ENCODE measurements around the gene PIAS4. TPM values are rescaled to one million over a fixed set of nuclear protein-coding genes. Genes with fewer than 3 reads are reported as not detected.
"Not testable (repeated sequence)": the region's sequence is repeated elsewhere in the genome, so short reads cannot be mapped to it uniquely, and the experiment has no call there.

The PIAS4 gene
- total and polyA plus RNA-seq, 4 donors: 24.8 to 37.7 (median 29.7) TPM

GRCh38 chr19:3998667-3999412 is 8.7 kb upstream of the PIAS4 start:
- H3K9me3 ChIP-seq (ENCODE audit: control insufficient read depth, insufficient read depth, low read length); H3K27me3 ChIP-seq (ENCODE audit: control insufficient read depth, insufficient read depth, low read length); DNase-seq (ENCODE audit: low read depth in 4 of 6, low spot score in 6 of 6); H3K36me3 ChIP-seq (ENCODE audit: control insufficient read depth, insufficient read depth, low read length); H3K4me3 ChIP-seq (ENCODE audit: low read depth, low read length); H3K27ac ChIP-seq (ENCODE audit: low read depth, low read length); H3K4me1 ChIP-seq (ENCODE audit: control insufficient read depth, insufficient read depth, low read length): not testable (repeated sequence)
- whole genome bisulfite sequencing (ENCODE audit: insufficient coverage): 89% methylated on average over 22 of the region's 29 CpGs

DNA sequence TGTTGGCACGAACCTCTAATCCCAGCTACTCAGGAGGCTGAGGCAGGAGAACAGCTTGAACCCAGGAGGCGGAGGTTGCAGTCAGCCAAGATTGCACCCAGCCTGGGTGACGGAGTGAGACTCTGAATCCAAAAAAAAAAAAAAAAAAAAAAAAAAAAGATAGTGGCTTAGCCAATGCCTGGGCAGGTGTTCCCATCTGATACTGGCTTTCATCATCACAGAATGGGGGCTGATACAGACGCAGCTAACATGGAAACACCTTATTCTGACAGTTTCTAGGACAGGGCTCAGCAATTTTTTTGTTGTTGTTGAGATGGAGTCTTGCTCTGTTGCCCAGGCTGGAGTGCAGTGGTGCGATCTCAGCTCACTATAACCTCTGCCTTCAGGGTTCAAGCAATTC is 6.7 kb upstream of the PIAS4 start:
- H3K4me3 ChIP-seq (ENCODE audit: low read depth, low read length): not testable (repeated sequence)

GRCh38 chr19:4005436-4005835 is 2.1 kb upstream of the PIAS4 start:
- not testable (repeated sequence) for H3K4me3 ChIP-seq (ENCODE audit: low read depth, low read length); H3K27ac ChIP-seq (ENCODE audit: low read depth, low read length); H3K9me3 ChIP-seq (ENCODE audit: control insufficient read depth, insufficient read depth, low read length); DNase-seq (ENCODE audit: low read depth in 4 of 6, low spot score in 6 of 6); H3K27me3 ChIP-seq (ENCODE audit: control insufficient read depth, insufficient read depth, low read length); H3K36me3 ChIP-seq (ENCODE audit: control insufficient read depth, insufficient read depth, low read length)
- H3K4me1 ChIP-seq (ENCODE audit: control insufficient read depth, insufficient read depth, low read length): peaks cover 36% of the 10 kb centered on the region
- 91% methylated on average over 9 of the region's 9 CpGs for WGBS (ENCODE audit: insufficient coverage)

More for the DNA sequence above, 6.7 kb upstream of the PIAS4 start:
- H3K36me3 ChIP-seq (ENCODE audit: control insufficient read depth, insufficient read depth, low read length); H3K4me1 ChIP-seq (ENCODE audit: control insufficient read depth, insufficient read depth, low read length); H3K9me3 ChIP-seq (ENCODE audit: control insufficient read depth, insufficient read depth, low read length); H3K27ac ChIP-seq (ENCODE audit: low read depth, low read length); H3K27me3 ChIP-seq (ENCODE audit: control insufficient read depth, insufficient read depth, low read length); DNase-seq (ENCODE audit: low read depth in 4 of 6, low spot score in 6 of 6): not testable (repeated sequence)
- WGBS (ENCODE audit: insufficient coverage): 100% methylated on average over 1 of the region's 5 CpGs

GRCh38 chr19:4007836-4008539 is 452 bp downstream of the PIAS4 start:
- H3K27me3 ChIP-seq (ENCODE audit: control insufficient read depth, insufficient read depth, low read length): no peaks in the 10 kb centered on the region
- peaks cover 48% of the 10 kb centered on the region for H3K4me1 ChIP-seq (ENCODE audit: control insufficient read depth, insufficient read depth, low read length)
- 0% methylated on average over 43 of the region's 55 CpGs for WGBS (ENCODE audit: insufficient coverage)
- H3K36me3 ChIP-seq (ENCODE audit: control insufficient read depth, insufficient read depth, low read length): peaks cover 30% of the 10 kb centered on the region
- H3K4me3 ChIP-seq (ENCODE audit: low read depth, low read length): peak overlapping the region; percentile 78
- no peaks in the 10 kb centered on the region for H3K9me3 ChIP-seq (ENCODE audit: control insufficient read depth, insufficient read depth, low read length)
- DNase-seq (ENCODE audit: low read depth in 4 of 6, low spot score in 6 of 6): peak in 2 of 6 donors; percentile 46 to 47
- H3K27ac ChIP-seq (ENCODE audit: low read depth, low read length): no peak overlapping the region

DNA sequence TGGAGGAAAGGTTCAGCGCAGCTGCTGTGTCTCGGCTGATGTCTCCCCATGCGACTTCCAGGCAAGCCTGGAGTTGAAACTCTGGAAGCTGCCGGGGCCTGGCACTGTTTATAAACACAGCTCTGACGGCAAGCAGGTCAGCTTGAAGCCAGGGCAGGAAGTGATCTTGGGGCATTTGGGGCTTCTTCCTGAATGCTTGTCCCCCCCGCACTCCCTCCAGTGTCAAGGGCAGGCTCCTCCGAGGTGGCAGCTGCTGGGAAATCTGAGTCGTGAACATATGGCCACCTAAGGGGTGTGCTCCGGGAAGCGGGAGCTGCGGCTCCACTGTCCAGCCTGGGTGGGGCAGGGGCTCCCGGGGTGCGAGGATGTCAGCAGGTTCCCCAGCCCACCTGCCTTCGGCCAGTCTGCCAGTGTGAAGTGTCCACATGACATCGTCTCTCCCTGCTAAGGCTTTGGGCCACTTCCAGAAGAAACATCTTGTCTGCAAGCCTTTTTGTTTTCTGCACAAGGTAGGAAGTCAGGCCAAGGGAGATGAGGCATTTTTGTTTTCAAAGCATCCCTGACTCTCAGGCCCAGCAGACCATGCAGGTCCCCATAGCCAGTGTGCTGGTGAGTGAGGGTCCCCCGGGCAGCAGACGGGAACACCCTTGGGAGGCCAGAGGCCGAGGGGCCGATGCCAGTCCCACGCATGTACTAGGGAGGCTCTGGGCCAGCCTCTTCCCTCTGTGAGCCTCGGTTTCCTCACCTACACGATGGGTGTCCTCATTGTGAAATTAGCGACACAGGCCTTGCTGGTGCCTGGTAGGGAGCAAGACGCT is 2.7 kb downstream of the PIAS4 start:
- Histone ChIP-seq H3K4me1 (ENCODE audit: control insufficient read depth, insufficient read depth, low read length) (peaks cover 67% of the 10 kb centered on the region), H3K4me3 (ENCODE audit: low read depth, low read length) (no peak overlapping the region)
- peak in 1 of 6 donors; percentile 43 for DNase-seq (ENCODE audit: low read depth in 4 of 6, low spot score in 6 of 6)

DNA sequence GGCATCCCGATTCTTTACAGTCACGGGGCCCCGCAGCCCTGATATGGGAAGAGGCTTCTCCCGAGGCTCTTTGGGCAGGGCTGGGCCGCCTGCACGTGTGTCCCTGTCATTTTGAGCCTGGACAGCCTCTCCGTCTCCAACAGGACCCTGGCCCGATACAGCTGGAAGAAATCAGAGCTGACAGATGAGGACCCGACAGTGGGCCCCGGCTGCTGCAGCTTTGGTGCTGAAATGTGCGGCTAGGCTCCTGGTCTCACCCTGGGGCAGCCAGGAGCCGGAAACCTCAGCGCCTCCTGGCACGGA is 3.2 kb downstream of the PIAS4 start:
- Histone ChIP-seq H3K9me3 (ENCODE audit: control insufficient read depth, insufficient read depth, low read length) (no peaks in the 10 kb centered on the region), H3K4me1 (ENCODE audit: control insufficient read depth, insufficient read depth, low read length) (peaks cover 73% of the 10 kb centered on the region), H3K27ac (ENCODE audit: low read depth, low read length) (no peak overlapping the region), H3K4me3 (ENCODE audit: low read depth, low read length) (no peak overlapping the region), H3K27me3 (ENCODE audit: control insufficient read depth, insufficient read depth, low read length) (no peaks in the 10 kb centered on the region), H3K36me3 (ENCODE audit: control insufficient read depth, insufficient read depth, low read length) (peaks cover 58% of the 10 kb centered on the region)
- WGBS (ENCODE audit: insufficient coverage): 71% methylated on average over 14 of the region's 14 CpGs
- DNase-seq (ENCODE audit: low read depth in 4 of 6, low spot score in 6 of 6): no peak

More for the DNA sequence above, 2.7 kb downstream of the PIAS4 start:
- Histone ChIP-seq H3K27me3 (ENCODE audit: control insufficient read depth, insufficient read depth, low read length) (no peaks in the 10 kb centered on the region), H3K36me3 (ENCODE audit: control insufficient read depth, insufficient read depth, low read length) (peaks cover 52% of the 10 kb centered on the region), H3K9me3 (ENCODE audit: control insufficient read depth, insufficient read depth, low read length) (no peaks in the 10 kb centered on the region), H3K27ac (ENCODE audit: low read depth, low read length) (no peak overlapping the region)
- WGBS (ENCODE audit: insufficient coverage): 63% methylated on average over 23 of the region's 24 CpGs

- WGBS (ENCODE audit: insufficient coverage): 89% methylated on average over 6 of the region's 6 CpGs
- H3K4me1 ChIP-seq (ENCODE audit: control insufficient read depth, insufficient read depth, low read length): peaks cover 74% of the 10 kb centered on the region
These were observed 3.9 kb downstream of the PIAS4 start for GRCh38 chr19:4011430-4011829.

DNA sequence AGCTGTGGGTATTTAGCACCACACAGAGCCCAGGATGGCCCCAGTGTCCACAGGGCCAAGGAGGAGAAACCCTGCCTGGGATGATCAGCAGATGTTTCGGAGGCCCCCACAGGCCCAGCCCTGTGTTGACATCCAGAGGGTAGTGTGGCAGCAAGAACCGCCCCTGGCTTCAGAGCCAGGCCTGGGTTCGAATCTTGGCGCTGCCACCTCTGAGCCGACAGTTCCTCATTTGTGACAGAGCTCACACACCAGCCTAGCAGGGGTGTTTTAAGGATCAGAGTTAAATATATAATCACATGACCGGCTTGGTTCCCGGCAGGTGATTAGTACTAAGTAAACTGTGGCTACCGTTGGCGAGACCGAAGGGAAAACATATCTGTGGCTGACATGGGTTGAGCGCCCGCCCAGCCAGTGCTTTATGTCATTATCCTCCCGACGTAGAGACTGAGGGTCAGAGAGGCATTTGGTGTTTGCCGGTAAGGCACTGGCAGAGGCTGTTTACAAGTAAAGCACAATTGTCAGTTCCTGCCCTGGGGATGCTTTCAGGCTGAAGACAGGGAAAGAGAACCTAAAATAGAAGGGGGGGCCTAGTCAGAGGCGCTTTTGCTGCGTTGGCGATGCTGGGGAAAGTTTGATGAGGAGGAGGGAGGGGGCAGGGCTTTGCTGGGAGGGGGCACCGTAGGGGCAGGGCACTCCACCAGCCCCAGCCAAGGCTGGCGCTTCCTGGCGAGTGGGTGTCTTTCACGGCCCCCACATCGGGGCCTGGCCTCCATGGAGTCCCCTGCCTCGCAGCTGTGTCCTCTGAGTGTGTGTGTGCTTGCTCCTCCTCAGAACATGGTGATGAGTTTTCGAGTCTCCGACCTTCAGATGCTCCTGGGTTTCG is 4.8 kb downstream of the PIAS4 start:
- Histone ChIP-seq H3K9me3 (ENCODE audit: control insufficient read depth, insufficient read depth, low read length) (no peaks in the 10 kb centered on the region), H3K27me3 (ENCODE audit: control insufficient read depth, insufficient read depth, low read length) (no peaks in the 10 kb centered on the region), H3K36me3 (ENCODE audit: control insufficient read depth, insufficient read depth, low read length) (peaks cover 74% of the 10 kb centered on the region), H3K4me3 (ENCODE audit: low read depth, low read length) (no peak overlapping the region), H3K4me1 (ENCODE audit: control insufficient read depth, insufficient read depth, low read length) (peaks cover 77% of the 10 kb centered on the region), H3K27ac (ENCODE audit: low read depth, low read length) (no peak overlapping the region)
- 90% methylated on average over 23 of the region's 27 CpGs for WGBS (ENCODE audit: insufficient coverage)
- DNase-seq (ENCODE audit: low read depth in 4 of 6, low spot score in 6 of 6): no peak

More at GRCh38 chr19:4011430-4011829, 3.9 kb downstream of the PIAS4 start:
- not testable (repeated sequence) for H3K27ac ChIP-seq (ENCODE audit: low read depth, low read length); H3K27me3 ChIP-seq (ENCODE audit: control insufficient read depth, insufficient read depth, low read length); DNase-seq (ENCODE audit: low read depth in 4 of 6, low spot score in 6 of 6); H3K9me3 ChIP-seq (ENCODE audit: control insufficient read depth, insufficient read depth, low read length); H3K4me3 ChIP-seq (ENCODE audit: low read depth, low read length)
- peaks cover 65% of the 10 kb centered on the region for H3K36me3 ChIP-seq (ENCODE audit: control insufficient read depth, insufficient read depth, low read length)

All from spinal cord (tissue), 10 donors.